Mesodermal cell (in vitro differentiated cells): ENCODE data around the gene DDA1.

ENCODE experiments used
- H3K27ac ChIP-seq: 2 replicates; pipeline ENCODE4 v1.7.0; 2013; ENCODE audit warnings: mild to moderate bottlenecking, low read depth, low read length, moderate library complexity; ENCODE audit not compliant: severe bottlenecking
- H3K36me3 ChIP-seq: 2 replicates; pipeline ENCODE4 v1.7.1; 2013; ENCODE audit warnings: mild to moderate bottlenecking, low read length, moderate library complexity; ENCODE audit not compliant: control insufficient read depth, insufficient read depth
- H3K4me1 ChIP-seq: one replicate; pipeline ENCODE4 v1.7.1; 2013; ENCODE audit warnings: mild to moderate bottlenecking, low read length; ENCODE audit not compliant: insufficient read depth, control insufficient read depth, poor library complexity, severe bottlenecking
- H3K4me3 ChIP-seq: 2 replicates; pipeline ENCODE4 v1.7.0; 2013; ENCODE audit warnings: low read length, control low read depth, mild to moderate bottlenecking; ENCODE audit not compliant: insufficient read depth, poor library complexity, severe bottlenecking; ENCODE audit errors: extremely low read depth
- H3K9me3 ChIP-seq: 2 replicates; pipeline ENCODE4 v1.7.1; 2013; ENCODE audit warnings: mild to moderate bottlenecking, low read length, moderate library complexity; ENCODE audit not compliant: control insufficient read depth
- WGBS, 2 experiments: methylation state at CpG; one replicate each; pipeline ENCODE4 v1.1.5; 2013; ENCODE audit warnings: missing lambda C conversion rate in 2 of 2; ENCODE audit not compliant: insufficient coverage in 2 of 2; 5-methylcytosine and 5-hydroxymethylcytosine counted together

Gene DDA1

DNA sequence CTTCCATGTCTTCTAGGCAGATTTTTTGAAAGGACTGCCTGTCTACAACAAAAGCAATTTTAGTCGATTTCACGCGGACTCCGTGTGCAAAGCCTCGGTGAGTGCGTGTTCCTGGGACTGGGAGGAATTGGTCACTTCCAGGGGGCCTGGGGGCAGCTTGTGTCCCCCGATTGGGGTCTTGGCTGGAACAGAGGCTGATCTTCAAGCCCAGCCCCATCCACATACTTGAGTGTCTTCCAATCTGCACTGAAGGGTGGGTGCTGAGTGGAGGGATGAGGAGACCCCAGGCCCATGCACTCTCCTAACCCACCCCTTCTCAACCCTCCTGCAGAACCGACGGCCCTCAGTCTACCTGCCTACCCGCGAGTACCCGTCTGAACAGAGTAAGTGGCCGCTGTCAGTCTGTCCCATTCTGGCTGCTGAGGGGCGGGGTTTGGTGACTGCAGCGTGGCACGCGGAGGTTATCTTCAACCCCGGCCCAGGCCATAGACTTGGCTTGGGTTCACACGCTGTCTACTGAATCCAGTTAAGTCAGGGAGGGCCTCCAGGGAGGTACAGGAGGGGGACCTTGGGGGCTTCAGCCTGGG, 4.7 kb downstream of the DDA1 start:
- no peak overlapping the region for H3K27ac ChIP-seq
- peaks cover 20% of the 10 kb centered on the region for H3K4me1 ChIP-seq
- peaks cover 66% of the 10 kb centered on the region for H3K36me3 ChIP-seq
- no peak overlapping the region for H3K4me3 ChIP-seq
- H3K9me3 ChIP-seq = no peaks in the 10 kb centered on the region
- 98% methylated on average over 14 to 18 of the region's 19 CpGs for WGBS, 2 experiments

DNA sequence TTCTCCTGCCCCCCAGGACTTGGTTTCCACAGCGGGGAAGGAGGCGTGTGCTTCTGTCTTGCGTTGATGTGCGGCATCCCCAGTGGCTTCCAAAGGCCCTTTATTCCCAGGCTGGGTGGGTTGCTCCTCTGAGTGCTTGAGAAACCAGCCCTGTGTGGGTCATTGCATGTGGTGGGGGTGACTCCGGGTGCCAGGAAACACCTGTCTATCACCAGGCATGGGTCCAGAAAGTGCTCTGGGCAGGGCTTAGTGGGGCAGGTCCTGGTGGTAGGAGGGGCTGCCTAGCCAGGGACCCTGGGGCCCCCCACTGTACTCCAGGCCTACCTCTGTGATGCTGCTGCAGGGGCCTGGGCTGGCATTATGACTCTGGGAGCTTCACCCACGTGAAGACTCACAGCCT, 9.6 kb downstream of the DDA1 start:
- peaks cover 70% of the 10 kb centered on the region for H3K36me3 ChIP-seq
- H3K4me1 ChIP-seq = no peaks in the 10 kb centered on the region
- no peak overlapping the region for H3K27ac ChIP-seq
- 93 to 100% methylated on average over 1 to 3 of the region's 6 CpGs for WGBS, 2 experiments
- no peak overlapping the region for H3K4me3 ChIP-seq
- no peaks in the 10 kb centered on the region for H3K9me3 ChIP-seq

DNA sequence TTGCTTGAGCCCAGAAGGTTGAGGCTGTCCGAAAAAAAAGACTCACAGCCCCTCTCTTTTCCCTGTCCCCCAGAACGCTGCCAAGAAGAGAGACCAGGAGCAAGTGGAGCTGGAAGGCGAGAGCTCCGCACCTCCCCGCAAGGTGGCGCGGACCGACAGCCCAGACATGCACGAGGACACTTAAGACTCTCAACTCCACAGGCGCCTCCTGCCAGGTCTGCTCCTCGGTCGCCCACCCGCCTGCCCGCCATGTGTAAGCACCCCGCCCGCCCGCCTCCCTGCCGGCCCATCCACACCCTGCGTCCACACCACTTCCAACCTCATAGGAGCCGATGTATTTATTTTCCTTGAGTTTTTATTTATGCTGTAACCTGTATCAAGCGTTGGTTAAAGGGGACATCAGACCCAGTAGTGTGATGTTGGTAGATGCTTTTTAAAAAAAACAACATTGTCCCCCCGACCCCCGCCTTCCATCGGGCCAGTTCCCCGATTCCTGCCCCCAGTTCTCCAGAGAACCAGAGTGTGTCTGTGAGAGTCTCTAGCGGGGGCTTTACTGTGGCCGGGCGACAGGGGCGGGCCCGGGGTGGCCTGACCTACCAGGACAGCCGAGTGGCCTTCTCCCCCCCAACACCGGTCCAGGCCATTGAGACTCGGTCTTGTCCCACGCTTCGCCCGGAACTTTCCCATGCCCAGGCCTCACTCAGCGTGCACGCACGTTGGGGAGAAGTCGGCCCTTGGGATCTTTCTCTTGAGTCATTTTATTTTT, 10.3 kb downstream of the DDA1 start:
- no peak overlapping the region for H3K27ac ChIP-seq
- peaks cover 63% of the 10 kb centered on the region for H3K36me3 ChIP-seq
- 94 to 95% methylated on average over 26 to 30 of the region's 40 CpGs for WGBS, 2 experiments
- H3K4me1 ChIP-seq = no peaks in the 10 kb centered on the region
- no peak overlapping the region for H3K4me3 ChIP-seq
- no peaks in the 10 kb centered on the region for H3K9me3 ChIP-seq

DNA sequence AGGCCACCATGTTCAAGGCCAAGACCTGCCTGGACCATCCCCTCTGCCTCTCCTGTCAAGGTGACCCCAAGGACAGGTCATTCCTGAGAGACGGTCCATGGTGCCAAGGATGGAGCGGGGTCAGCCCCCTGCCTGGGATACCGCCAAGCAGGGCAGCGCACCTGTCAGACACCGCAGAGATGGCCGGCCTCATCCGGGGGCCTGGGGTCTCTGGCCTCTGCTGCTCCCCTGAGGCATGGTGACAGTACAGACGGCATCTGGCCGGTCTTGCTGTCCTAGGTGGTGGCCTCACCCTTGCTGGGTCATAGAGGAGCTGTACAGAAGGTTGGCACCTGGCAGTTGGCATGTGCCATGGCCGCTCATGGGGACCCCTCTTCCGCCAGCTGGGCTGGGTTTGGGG, 11.1 kb downstream of the DDA1 start:
- H3K36me3 ChIP-seq = peaks cover 61% of the 10 kb centered on the region
- H3K9me3 ChIP-seq = no peaks in the 10 kb centered on the region
- no peak overlapping the region for H3K4me3 ChIP-seq
- no peaks in the 10 kb centered on the region for H3K4me1 ChIP-seq
- H3K27ac ChIP-seq = no peak overlapping the region
- 85 to 86% methylated on average over 11 of the region's 11 CpGs for WGBS, 2 experiments

DNA sequence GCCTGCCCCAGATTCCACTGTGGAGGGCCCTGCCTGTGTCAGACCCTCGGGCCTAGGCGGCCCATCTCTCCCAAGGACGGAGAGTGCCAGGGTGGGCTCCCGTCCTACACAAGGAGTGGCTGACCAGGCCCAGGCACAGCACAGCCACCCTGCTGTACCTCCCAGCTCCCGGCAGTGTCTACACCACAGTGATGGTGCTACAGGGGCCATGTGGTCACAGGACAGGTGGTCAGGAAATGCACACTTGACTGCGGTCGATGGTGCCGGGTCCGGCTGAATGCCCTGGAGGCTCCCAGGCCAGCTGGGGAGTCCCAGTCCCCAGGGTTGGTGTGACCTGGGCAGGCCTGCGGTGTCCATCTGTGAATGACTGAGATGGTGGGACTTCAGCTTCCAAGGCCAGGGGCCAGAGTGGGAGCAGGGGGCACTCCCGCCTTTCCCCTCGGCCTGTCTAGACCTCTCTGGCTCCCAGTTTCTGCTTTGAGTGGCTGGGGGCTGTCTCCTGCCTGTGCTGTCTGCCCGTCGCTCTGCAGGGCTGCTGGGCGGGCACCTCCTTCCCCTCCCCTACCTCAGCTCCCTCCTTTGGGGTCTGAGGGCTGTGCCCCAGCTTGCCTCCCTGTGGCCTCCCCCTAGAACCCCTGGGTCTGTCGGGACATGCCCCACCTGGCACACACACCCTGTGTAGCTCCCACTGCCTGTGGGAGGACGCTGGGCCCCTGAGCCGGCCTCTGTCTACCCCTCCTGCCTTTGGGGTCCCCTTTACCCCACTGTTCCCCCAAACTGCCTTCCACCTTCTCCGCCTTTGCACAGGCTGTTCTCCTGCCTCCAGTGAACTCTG, 12.5 kb downstream of the DDA1 start:
- Histone ChIP-seq H3K27ac (peak overlapping the region; percentile 33), H3K4me3 (no peak overlapping the region), H3K4me1 (peaks cover 7% of the 10 kb centered on the region), H3K36me3 (peaks cover 53% of the 10 kb centered on the region), H3K9me3 (no peaks in the 10 kb centered on the region)
- WGBS, 2 experiments = 96 to 97% methylated on average over 15 to 18 of the region's 19 CpGs

DNA sequence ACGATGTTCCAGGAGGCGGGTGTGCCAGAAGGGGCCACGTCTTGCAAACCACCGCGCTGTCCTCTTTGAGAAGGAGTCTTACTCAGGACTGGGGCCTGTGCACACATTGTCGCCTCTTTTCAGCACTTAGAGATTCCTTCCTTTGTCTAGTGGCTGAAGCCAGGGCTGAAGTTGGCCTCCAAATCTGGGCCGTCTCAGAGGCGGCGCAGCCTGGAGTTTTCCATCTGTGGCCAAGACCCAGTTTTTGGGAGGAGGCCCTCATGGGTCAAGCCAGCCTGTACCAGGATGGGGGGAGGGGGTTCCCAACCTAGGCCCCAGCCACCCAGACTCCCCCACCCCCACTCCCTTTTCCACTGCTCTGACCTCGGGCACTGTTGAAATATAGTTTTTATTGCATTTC, 13.5 kb downstream of the DDA1 start:
- peak overlapping the region; percentile 33 for H3K27ac ChIP-seq
- 96% methylated on average over 6 to 9 of the region's 10 CpGs for WGBS, 2 experiments

DNA sequence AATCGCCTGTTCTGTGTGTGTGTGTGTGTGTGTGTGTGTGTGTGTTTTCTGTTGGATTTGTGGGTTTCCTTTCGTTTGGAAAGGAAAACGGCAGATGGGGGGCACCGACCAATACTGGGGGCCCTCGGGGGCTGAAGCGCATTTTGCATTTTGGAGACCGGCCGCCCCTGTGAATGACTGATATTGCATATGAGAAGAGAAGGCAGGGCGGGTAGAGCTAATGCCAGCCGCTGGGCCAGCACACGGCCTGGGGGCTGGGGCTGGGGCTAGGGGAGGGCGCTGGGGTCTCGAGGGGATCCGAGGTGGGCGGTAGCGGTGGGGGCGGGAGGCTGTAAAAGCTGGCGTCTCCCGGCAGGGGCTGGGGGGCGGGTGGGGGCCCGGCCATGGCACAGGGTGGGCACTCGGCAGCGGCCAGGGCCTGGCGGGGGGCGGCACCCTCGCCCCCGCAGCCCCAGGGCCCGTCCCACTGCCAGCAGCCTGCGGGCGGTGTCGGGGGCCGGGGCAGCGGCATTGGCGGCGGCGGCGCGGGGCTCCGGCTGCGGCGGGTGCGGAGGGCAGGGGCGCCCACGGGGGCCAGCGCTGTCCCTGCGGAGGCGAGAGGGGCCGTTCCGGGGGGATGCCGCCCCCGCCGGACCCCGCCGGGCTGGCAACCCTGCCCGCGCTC, 14.1 kb downstream of the DDA1 start:
- WGBS, 2 experiments = 90 to 98% methylated on average over 26 to 44 of the region's 56 CpGs
- no peak overlapping the region for H3K4me3 ChIP-seq
- H3K27ac ChIP-seq = no peak overlapping the region
- H3K9me3 ChIP-seq = no peaks in the 10 kb centered on the region
- peaks cover 43% of the 10 kb centered on the region for H3K36me3 ChIP-seq
- H3K4me1 ChIP-seq = peaks cover 13% of the 10 kb centered on the region

More for the DNA sequence above, 13.5 kb downstream of the DDA1 start:
- Histone ChIP-seq H3K36me3 (peaks cover 45% of the 10 kb centered on the region), H3K4me3 (no peak overlapping the region), H3K4me1 (peaks cover 13% of the 10 kb centered on the region), H3K9me3 (no peaks in the 10 kb centered on the region)

DNA sequence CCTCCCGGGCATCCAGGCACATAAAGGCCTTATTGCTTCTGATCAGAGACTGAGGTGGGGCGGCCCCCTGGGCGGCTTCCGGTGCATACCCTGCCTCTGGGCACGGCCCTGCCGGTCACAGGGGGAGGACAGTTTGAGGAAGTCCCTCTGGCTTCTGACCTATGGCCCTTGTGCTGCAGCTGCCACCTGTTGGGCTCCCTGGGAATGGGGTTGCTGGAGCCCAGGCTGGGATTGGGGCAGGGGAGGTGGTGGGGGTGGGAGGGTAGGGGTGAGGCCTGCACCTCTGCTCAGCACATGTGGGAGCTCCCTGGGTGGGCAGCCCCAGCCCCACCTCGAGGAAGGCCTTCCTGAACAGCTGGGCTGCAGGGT, 14.6 kb downstream of the DDA1 start:
- Histone ChIP-seq H3K4me3 (no peak overlapping the region), H3K4me1 (peaks cover 16% of the 10 kb centered on the region), H3K36me3 (peaks cover 38% of the 10 kb centered on the region), H3K27ac (no peak overlapping the region), H3K9me3 (no peaks in the 10 kb centered on the region)
- WGBS, 2 experiments = 91% methylated on average over 5 to 7 of the region's 7 CpGs

DNA sequence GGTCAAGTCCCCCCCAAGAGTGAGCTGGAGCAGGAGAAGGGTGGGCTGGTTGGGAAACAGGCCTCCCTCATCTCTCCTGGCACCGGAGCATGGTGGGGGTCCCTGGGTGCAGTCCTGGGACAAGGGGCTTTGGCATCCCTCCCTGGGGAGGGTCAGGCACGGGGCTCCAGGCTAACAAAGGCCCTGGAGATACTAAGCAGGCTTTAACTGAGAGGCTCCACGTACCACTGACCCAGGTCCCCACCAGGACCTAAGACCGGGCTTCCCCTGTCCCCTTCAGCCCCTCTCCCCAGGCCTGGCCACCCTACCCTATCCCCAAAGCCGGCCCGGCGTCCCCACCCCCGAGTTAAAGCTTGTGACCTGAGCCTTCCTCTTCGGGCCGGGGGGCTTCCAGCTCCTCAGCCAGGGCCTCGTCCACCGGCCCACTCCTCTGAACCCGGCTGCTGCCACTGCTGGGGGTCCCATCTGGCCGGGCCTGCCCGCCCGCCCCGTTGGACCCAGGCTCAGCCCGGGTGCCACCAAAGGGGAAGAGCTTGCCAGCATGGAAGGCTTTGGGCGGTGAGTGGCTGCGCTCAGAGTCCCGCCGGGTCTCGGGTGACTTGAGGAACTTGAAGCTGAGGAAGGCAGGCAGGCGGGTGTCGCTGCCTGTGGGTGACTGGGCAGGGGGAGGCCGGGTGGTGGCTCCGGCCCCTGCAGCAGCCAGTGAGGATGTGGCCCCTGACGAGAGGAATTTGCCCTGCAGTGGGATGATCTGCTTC, 15.2 kb downstream of the DDA1 start:
- Histone ChIP-seq H3K4me3 (no peak overlapping the region), H3K27ac (no peak overlapping the region), H3K36me3 (peaks cover 32% of the 10 kb centered on the region), H3K4me1 (peaks cover 18% of the 10 kb centered on the region), H3K9me3 (no peaks in the 10 kb centered on the region)
- WGBS, 2 experiments = 93 to 95% methylated on average over 25 to 27 of the region's 28 CpGs

DNA sequence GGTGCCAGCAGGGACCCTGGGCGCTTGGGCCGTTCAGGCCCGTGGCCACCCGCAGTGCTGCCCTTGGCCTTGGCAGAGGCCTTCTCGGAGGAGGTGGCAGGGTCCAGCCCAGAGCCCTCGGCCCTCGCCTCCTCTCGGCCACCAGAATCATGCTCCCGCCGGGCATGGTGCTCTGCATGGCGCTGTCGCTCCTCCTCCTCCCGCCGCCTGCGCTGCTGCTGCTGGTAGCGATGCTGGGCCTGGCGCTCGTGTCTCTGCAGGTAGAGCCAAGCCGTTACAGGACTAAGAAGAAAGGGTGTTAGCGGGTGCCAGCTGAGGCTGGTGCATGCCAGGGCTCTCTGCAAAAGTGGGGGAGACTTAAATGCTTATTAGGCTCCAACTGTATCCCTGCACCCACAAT, 15.8 kb downstream of the DDA1 start:
- Histone ChIP-seq H3K4me1 (peaks cover 18% of the 10 kb centered on the region), H3K27ac (no peak overlapping the region), H3K36me3 (peaks cover 30% of the 10 kb centered on the region), H3K9me3 (no peaks in the 10 kb centered on the region), H3K4me3 (no peak overlapping the region)
- 95 to 96% methylated on average over 13 to 20 of the region's 20 CpGs for whole genome bisulfite sequencing, 2 experiments
